AG09309 (cell line): ENCODE results near the gene DAP3.
"Not testable (repeated sequence)": the region's sequence is repeated elsewhere in the genome, so short reads cannot be mapped to it uniquely, and the experiment has no call there.

ENCODE experiments used
- DNase-seq: peaks from one replicate; pipeline ENCODE4 v3.0.0-alpha.2; 2010; ENCODE audit warnings: low read depth
- H3K4me3 ChIP-seq: 2 replicates; pipeline ENCODE4 v1.5.1; 2011; ENCODE audit warnings: mild to moderate bottlenecking, low read depth, low read length, moderate library complexity; ENCODE audit not compliant: control insufficient read depth
- CTCF ChIP-seq: IDR thresholded peaks from 2 replicates; pipeline ENCODE4 v1.5.1; 2011; ENCODE audit warnings: mild to moderate bottlenecking, low read depth, low read length, inconsistent platforms; ENCODE audit not compliant: insufficient read depth, control insufficient read depth; ENCODE audit errors: missing control alignments

DAP3 gene

GRCh38 chr1:155669233-155670162 lies 19.4 kb upstream of the DAP3 start:
- no peak overlapping the region for H3K4me3 ChIP-seq
- no peak for DNase-seq
- no peak for TF ChIP-seq CTCF

- no peak for TF ChIP-seq CTCF
- H3K4me3 ChIP-seq: no peak overlapping the region
- no peak for DNase-seq
Measured at GRCh38 chr1:155671750-155672149, 17.1 kb upstream of the DAP3 start.

GRCh38 chr1:155673003-155673402 lies 15.9 kb upstream of the DAP3 start:
- no peak for DNase-seq
- no peak overlapping the region for H3K4me3 ChIP-seq
- no peak for TF ChIP-seq CTCF

- H3K4me3 ChIP-seq: no peak overlapping the region
- DNase-seq: no peak
- TF ChIP-seq CTCF: no peak
Measured at GRCh38 chr1:155678027-155678426, 10.9 kb upstream of the DAP3 start.

GRCh38 chr1:155678992-155679391 lies 9.9 kb upstream of the DAP3 start:
- not testable (repeated sequence) for H3K4me3 ChIP-seq, DNase-seq

GRCh38 chr1:155680531-155680930 lies 8.4 kb upstream of the DAP3 start:
- H3K4me3 ChIP-seq: no peak overlapping the region
- TF ChIP-seq CTCF: no peak
- no peak for DNase-seq

GRCh38 chr1:155681776-155682175 lies 7.1 kb upstream of the DAP3 start:
- no peak overlapping the region for H3K4me3 ChIP-seq
- no peak for TF ChIP-seq CTCF
- DNase-seq: no peak

- peak overlapping the region; percentile 88 for H3K4me3 ChIP-seq
- DNase-seq: not testable (repeated sequence)
Measured at GRCh38 chr1:155687705-155688323, 1.1 kb upstream of the DAP3 start.
